GM21737 (cell line): ENCODE measurements around the gene STOX2.
"Not testable (repeated sequence)": the region's sequence is repeated elsewhere in the genome, so short reads cannot be mapped to it uniquely, and the experiment has no call there.

ENCODE experiments used
- ATAC-seq: cut with Tn5 transposase; IDR thresholded peaks from one replicate; pipeline ENCODE4 v1.9.1; 2021; ENCODE audit warnings: mild to moderate bottlenecking, moderate library complexity; ENCODE audit not compliant: unreplicated experiment

STOX2 gene

DNA sequence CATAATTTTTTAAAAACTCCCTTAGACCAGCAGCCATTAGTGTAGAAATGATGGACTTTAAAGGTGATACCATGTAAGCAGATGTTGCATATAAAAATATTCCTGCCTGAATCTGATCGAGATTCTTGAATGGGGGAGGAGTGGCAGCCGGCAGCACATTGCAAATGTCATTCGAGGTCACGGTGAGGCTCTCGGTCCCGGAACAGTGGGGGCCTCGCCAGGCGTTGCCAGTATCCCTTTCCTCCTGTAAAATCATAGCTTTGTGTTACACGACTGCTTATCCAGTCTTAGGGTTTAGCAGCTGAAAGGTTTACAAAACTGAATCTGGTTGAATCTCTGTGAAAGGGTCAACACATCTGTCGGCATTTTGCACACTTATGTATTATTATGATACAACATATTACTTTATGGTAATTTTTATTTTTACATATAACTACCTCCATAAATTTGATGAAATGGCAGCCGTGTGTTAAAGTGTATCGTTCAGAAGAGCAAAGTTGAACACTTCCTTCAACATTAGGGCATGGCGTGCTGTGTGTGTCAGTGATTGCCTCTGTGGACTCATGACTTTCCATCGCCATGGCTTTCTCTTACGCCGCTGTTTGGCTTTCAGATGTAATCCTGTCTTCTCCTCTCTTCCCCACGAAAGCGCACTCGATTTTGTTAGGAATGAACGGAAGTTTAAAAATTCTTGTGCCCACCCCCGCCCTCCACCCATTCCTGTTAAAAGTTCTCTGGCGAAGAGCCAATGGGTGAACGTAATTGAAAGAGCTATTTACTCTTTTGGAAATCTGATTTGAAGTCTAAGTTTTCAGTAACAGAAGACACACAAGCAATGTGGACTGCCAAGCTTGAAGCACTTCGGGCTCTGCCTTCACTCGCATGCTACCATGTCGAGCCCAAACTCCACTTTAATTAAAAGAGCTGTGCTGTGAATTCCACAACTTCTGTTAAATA is 114.8 kb downstream of the STOX2 start:
- ATAC-seq: no peak

DNA sequence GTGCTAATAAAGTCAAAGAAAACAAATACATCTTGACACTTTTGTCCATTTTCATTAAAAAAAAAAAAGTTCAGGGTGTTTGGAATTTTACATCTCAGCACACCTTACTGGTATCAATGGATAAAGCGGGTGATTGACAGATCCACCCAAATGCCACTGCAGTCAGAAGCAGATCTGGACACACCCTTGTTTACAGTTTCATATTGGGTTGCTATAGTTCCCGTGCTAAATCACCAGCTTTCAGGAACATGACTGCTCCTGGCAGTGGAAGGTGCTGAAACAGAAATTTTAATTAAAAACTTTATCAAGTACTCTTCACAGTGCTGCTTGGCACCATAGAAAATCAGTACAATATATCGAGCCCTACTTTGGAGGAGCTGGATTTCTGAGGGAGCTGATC is 116.3 kb downstream of the STOX2 start:
- no peak for ATAC-seq

DNA sequence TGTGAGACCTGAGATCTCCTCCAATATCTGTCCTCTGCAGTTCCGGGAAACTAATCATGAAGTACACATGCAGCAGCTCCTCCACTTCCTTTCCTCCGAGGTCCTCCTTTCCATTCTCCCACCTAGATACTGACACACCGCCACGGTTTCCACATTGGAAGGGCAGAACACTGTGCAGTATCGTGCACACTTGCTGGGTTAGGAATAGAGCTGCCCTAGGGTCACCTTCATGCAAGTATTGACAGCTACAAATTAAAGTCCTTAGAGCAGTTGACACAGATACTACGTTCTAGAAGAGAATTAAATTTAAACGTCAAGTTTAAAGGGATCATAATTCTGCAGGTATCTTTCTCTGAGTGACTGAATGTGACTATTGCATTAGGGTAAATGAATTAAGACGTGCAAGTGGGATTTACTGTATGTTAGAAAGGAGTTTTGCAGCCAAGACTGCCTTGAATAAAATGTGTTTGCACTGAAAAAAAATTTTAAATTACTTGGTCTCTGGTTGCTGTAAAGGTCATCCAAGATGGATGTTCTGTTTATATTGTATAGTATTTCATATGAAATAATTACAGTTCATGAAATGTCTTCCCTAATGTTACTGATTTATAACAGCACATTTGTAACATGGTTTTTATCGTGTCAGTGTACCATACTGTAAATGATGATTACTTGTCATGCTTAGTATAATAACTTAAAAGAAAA is 117.7 kb downstream of the STOX2 start:
- ATAC-seq: no peak

DNA sequence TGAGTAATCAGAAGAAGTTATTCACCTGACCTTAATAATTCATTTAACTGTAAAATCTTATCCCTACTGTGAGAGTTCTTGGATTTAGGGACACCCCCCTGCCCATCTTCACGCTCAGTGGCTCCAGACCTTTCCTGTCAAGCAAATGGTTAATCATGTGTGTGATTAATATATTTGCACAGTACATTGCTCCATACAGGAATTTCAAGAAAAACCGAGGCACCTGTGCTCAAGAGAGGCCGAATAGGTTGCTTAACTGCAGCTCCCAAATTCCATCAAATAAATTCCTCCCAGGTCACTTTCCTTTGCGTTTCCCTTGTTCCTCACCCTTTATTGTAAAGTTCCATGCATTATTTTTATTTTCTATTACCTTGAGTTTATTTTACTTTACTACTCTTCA is 119.5 kb downstream of the STOX2 start:
- no peak for ATAC-seq

DNA sequence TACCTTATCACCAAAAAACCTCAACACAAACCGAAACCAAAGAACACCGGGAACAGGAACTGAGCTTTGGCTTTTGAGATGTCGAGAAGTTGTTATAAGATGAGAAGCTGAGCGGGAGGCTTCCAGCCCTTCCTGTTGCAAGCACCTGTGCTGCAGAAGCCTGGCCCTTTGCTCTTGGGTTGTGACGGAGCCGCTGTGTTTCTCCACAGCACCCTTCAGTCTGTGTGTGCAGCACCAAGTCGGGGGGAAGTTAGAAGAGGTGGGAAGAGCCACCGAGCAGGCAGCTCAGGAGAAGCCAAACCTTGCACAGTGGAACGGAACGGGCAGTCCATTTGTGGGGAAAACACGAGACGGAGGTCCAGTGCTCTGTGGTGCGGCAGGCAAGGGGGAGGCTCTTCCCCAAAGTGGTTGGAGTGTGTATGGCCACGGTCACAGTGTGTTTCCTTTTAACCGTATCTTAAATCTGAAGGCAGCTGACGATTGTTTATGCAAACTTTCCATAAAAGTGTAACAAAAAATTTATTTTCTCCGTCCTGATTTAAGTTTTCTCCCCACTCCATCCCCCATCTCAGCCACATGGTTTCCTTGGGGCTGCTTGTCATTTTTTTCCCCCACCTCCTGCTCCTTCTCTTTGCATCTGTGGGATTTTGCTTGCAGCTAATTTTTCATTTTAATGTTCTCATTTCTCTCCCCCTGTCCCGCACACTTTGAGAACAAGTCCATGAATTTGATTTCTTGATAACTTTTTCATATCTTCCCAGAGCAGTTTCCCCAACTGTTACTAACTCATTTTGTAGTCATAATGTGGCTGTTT is 123.7 kb downstream of the STOX2 start:
- no peak for ATAC-seq

DNA sequence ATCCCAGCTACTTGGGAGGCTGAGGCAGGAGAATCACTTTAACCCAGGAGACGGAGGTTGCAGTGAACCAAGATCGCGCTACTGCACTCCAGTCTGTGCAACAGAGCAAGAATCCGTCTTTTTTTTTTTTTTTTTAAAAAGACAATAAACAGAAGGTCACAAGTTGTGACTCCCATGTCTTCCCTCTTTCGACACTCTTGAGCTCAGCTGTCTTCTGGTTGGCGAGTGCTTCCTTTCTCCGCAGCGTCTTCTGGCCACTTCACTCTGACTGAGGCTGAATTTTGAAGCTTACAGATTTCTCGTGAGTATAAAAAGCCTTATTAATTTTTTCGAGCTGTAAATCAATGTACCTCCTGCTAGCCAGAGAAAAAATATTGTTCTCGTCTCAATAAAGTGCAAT is 124.9 kb downstream of the STOX2 start:
- no peak for ATAC-seq

DNA sequence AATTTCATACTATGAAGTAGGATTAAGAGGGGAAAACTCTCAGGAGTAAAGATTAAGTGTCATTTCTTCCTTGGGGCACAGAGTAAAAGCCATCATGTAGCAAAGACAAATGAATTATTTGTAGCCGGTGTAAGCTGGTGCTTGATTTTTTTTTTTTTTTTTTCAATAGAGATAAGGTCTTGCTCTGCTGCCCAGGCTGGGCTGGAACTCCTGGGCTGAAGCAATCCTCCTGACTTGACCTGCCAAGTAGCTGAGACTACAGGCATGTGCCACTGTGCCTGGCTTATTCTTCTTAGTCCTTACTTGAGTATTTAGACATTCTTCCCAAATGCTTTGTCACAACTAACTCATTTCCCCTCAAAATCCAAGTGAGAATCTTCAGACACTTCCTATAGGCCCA is 125.7 kb downstream of the STOX2 start:
- no peak for ATAC-seq

DNA sequence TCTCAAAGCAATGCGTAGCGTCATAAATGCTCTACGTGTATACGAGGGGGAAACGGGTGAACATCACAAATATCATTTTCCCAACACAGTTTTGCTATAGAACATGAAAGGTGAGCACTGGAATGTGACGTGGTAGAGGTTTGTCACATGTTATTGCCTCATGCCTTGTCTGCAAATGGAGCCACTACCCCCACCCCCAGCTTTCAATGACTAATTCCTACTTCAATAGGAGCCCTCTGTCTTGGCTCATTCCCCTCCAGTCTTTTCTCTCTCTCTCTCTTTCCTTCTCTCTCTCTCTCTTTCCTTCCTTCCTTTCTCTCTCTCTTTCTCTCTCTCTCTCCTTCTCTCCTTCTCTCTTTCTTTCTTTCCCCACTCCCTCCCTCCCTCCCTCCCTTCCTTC is 127.0 kb downstream of the STOX2 start:
- no peak for ATAC-seq

DNA sequence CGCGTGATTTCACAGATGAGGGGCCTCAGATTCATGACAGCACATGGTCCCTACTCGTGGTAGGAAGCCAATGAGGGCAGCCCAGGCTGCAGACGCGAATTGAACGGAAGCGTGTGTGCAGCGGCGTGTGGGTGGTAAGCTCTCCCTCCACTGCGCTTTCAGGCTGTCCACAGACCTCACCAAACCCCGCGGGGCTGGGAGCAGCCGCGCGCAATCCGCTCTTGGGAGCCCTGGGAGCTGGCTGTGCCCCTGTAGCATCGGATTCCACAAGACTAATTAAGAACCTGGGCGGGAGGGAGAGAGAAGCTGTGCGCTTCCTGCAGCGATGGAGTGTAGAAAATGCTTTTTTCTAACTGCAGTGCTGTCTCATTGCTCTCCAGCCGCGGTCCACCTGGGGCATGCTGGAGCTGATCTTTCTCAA is 134.9 kb downstream of the STOX2 start:
- no peak for ATAC-seq

DNA sequence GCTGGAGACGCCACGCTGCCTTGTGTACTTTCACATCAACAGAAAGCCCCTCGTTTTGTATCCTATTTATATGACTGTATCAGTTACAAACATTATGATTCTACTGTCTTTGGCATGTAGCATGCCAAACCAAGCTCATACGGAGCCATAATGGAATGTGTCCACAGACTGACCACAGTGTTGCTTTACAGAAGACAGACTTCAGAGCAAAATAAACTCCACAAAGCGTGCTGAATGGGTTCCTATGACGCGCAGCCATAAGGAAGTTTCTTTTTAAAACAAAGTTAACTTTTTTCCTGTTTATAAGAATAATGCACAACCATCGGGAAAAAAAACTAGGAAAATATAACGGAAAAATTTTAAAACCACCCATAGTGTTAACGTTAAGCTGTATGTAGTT is 136.0 kb downstream of the STOX2 start:
- ATAC-seq: no peak

DNA sequence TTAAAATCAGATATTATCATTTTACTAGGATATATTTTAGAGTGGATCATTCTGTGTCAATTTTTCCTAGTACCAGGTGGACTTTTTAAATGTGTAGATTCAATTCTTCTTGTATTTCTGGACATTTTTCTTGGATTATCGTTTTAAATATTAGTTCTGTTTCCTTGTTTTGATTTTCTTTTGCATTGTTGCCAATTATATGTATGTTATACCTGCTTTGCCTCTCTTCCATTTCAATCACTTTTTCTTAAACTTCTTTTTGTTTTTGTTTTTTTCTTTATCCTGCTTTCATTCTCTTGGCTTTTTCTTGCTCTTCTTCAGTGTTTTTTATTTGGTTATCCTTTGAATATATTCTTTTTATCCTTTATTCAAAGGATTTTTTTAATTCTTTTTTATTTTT is 141.0 kb downstream of the STOX2 start:
- no peak for ATAC-seq

DNA sequence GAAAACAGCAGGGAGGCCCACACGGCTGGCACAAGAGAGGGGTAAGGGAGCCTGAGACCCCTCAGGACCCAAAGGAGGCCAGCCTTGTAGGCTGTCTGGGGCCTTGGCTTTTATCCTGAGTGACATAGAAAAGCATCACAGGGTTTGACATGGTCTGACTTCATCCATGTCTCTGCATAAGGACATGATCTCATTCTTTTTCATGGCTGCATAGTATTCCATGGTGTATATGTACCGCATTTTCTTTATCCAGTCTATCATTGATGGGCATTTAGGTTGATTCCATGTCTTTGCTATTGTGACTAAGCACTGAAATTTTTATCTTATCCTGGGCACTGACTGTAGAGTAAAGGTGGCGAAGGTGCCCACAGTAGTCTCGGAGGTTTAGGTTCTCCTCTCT is 146.2 kb downstream of the STOX2 start:
- ATAC-seq: not testable (repeated sequence)

DNA sequence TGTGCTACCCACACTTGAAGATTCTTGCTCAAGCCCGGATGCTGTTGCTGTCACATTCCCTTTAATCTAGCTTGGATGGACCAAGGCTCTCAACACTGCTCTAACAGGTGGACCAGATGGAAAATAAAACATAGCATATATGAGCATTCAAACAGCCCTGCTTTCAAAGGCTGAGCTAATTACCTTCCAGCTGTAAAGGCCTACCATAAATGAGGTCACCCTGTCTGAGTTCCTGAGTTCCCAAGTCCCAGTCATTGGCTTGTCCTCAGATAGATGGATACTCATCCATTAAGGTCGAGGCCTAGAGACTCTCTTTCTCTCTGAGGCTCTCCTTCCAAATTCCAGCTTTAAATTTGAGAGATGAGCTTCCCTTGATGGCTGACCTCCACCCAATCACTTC is 147.5 kb downstream of the STOX2 start:
- no peak for ATAC-seq

DNA sequence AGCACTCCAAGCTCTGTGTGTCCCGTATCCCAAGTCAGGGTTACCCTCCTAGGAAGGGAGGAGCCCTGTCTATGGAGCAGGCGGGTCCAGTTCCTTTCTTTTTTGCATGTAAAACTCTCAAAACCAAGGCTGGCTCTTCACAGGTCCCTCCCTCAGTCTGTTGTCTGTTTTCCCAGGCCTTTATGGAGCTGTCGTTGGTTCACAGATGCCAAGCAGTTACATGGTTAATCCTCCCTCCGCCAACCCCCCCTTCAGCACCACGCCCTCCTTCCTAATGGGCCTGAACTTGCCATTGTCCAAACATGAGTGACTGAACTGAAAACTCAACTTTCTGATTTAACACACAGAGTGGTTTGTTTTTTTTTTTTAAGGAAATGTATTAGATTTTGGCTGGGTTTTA is 148.3 kb downstream of the STOX2 start:
- ATAC-seq: no peak

DNA sequence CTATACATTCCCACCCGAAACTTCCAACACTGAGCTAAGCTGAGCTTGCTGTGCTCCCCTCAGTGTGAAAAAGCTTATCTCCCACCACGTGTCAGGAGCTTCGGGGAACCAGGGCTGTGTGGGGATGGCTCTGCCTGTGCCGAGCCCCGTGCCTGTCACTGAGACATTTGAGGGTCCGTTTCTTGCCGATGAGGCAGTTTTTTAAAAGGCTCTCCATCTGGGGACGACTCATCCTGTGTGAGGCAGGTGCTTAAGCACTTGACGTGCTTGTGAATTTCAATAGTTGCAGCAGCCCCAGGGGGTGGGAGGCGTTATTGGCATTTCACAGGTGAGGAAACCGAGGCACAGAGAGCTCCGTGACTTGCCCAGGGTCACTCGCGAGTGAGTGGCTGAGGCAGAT is 151.8 kb downstream of the STOX2 start:
- no peak for ATAC-seq

DNA sequence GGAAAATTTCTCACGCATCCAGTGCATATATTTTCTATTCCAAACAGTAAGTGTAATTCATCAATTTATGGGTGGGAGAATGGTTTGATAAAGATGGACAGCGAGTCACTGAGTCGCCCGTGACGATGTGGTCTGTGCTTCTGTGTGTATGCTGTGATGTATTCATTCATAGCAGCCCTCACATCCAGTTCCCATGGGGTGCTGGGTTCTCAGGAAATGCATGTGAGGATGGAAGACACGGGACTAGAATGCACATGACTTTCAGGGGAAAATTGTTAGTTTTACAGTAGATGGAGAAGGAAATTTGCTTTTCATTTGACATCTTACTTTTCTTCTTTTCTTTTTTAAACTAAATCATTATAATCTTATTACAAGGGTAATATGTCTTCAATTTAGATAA is 152.9 kb downstream of the STOX2 start:
- no peak for ATAC-seq

DNA sequence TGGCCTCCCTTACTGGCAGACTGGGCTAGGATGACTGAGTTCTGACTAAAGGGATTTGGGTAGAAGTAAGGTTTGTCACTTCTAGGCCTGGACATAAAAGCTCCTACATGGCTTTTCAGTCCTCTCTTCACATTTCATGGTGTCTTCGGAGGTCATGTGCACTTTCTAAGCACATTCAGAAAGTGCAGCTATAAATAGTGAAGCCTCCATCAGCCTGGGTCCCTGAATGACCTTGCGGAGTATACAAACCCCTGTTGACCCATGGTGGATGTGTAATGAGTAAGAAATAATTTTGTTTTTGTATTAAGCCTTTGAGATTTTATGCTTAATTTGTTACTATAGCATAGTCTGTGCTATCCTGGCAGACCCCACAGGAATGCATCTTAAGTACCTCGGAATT is 154.0 kb downstream of the STOX2 start:
- ATAC-seq: no peak

DNA sequence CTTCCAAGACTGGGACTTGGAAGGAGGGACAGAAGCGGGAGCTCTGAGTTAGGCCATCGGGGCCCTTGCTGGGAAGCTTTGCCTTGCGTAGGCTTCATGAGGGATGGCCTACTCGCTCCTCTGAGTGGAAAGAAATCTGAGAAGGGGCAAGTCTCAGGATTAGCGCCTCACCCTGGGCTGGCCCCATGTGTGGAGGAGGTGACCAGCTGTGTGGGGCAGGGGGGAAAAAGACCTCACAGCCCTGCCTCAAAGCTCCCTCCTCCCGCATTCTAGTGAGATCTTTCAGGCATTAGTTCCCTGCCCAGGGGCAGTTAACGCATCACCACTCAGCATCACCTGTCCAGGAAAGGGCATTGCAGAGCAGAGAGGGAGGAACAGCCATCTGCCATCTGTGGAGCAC is 156.5 kb downstream of the STOX2 start:
- ATAC-seq: no peak

DNA sequence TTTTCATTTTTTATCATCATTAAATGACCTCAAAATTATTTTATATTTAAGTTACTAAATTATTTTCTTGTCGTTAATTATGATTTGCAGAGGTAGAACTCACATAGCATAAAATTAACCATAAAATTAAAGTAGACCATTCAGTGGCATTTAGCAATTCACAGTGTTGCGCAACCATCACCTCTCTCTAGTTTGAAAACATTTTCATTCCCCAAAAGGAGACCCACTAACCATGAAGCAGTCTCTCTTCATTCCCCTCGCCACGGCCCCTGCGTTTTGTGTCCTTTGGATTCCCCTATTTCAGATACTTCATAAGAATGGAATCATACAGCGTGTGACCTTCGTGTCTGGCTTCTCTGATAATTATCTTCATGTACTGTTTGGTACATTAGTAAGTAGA is 157.7 kb downstream of the STOX2 start:
- ATAC-seq: no peak

DNA sequence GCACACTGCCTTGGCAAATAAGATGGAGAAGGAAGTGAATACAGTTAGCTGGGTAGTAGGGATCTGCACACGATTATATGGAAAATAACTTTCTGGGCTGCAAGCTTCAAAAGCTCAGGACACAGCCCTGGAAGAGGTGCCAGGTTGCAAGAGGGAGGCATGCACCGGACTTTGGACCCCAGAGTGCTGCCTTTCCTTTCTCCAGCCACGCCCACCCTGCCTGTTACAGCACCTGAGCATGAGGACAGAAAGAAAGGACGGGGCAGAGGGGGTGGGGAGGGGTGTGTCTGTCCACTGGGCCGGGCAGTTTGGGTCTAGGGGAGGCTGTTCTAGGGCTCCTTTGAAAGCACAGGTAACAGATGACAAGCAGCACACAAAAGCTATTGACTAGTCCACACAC is 159.8 kb downstream of the STOX2 start:
- no peak for ATAC-seq

DNA sequence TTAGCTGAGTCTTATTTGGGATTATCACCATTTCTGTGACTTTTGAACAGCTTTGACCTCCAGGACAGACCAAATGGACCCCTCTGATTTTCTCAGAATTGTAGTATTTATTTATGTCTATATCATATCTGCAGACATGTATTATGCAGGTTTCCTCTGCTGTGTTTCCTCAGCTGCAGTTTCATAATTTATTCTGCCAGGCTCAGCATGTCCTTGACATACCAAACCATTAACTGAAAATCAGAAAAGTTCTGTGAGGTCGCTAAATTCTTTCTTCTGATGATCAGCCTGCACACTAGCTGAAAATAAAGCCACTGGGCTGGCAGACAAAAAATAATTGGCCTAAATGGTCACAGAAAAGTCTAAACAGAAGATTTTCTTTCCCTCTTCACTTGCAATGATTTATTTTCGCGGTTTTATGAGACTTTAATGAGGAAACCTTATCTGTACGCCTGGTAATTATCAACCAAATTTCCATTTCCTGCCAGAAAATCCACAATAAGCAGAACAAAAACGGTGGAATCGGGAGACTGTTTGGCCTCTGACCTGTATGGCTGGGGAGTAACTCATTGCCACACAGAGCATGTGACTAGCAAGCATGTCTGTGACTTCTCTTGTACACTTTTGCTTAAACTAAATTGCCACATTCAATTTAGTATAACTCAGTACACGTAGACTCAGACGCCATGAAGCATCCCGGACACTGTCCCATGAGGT is 161.6 kb downstream of the STOX2 start:
- no peak for ATAC-seq
